ENCODE data around the gene SC5D.

SC5D gene

GRCh38 chr11:121328176-121328966 lies 35.8 kb downstream of the SC5D start:
- H3K4me3 ChIP-seq (ENCODE audit: low read depth in 1 of 2, low read length in 2 of 2): no peak overlapping the region
- no peak overlapping the region for H3K27ac ChIP-seq (ENCODE audit: low read depth, low read length)
- no peaks in the 10 kb centered on the region for H3K36me3 ChIP-seq (ENCODE audit: control insufficient read depth in 1 of 2, insufficient read depth in 2 of 2, low read length in 2 of 2)
- peaks cover 8 to 10% of the 10 kb centered on the region in 2 donors for H3K4me1 ChIP-seq (ENCODE audit: control insufficient read depth in 1 of 2, insufficient read depth in 2 of 2, low read length in 2 of 2)
- no peaks in the 10 kb centered on the region for H3K27me3 ChIP-seq (ENCODE audit: control insufficient read depth in 1 of 2, insufficient read depth in 2 of 2, low read length in 2 of 2)
- H3K9ac ChIP-seq (ENCODE audit: low read depth in 1 of 2, low read length in 2 of 2): no peak overlapping the region
- no peaks in the 10 kb centered on the region for H3K9me3 ChIP-seq (ENCODE audit: control insufficient read depth in 1 of 2, low read length in 2 of 2)

DNA sequence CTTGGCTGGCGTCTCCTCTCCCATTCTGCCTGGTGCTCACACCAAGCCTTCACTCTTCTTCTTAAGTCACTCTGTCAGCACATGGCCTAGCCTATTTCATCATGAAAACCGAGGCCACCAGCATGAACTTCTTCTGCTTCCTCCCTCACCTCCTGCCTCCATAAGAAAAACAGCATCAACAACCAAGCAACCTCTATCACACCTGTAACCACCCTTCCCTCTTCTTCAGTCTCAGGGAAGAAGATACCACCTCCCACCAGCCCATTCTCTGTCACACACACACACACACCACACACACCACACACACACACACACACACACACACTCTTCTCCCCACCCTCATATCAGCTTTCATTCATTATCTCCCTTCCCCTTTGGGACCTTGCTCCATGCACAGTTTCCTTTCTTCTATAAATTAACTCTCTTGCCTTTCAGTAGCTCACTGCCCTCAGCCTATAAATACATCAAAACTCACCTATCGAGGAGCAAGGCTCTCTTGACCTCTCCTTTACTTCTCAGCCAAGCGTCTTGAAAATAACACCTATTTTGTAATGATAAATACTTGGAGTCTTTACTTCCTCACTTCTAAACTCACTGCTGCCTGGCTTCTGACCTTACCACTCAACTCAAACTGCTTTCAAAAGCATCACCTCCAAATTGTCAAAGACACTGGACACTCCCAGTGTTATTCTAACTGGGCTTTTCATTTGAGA lies 36.6 kb downstream of the SC5D start:
- no peaks in the 10 kb centered on the region for H3K36me3 ChIP-seq (ENCODE audit: control insufficient read depth in 1 of 2, insufficient read depth in 2 of 2, low read length in 2 of 2)

GRCh38 chr11:121329781-121330395 lies 37.3 kb downstream of the SC5D start:
- no peak overlapping the region for H3K4me3 ChIP-seq (ENCODE audit: low read depth in 1 of 2, low read length in 2 of 2)
- no peak overlapping the region for H3K27ac ChIP-seq (ENCODE audit: low read depth, low read length)
- H3K36me3 ChIP-seq (ENCODE audit: control insufficient read depth in 1 of 2, insufficient read depth in 2 of 2, low read length in 2 of 2): no peaks in the 10 kb centered on the region
- H3K9ac ChIP-seq (ENCODE audit: low read depth in 1 of 2, low read length in 2 of 2): no peak overlapping the region
- no peaks in the 10 kb centered on the region for H3K27me3 ChIP-seq (ENCODE audit: control insufficient read depth in 1 of 2, insufficient read depth in 2 of 2, low read length in 2 of 2)
- H3K9me3 ChIP-seq (ENCODE audit: control insufficient read depth in 1 of 2, low read length in 2 of 2): no peaks in the 10 kb centered on the region
- H3K4me1 ChIP-seq (ENCODE audit: control insufficient read depth in 1 of 2, insufficient read depth in 2 of 2, low read length in 2 of 2): peaks cover 8 to 10% of the 10 kb centered on the region in 2 donors

More for the DNA sequence above, 36.6 kb downstream of the SC5D start:
- Histone ChIP-seq H3K9me3 (ENCODE audit: control insufficient read depth in 1 of 2, low read length in 2 of 2) (no peaks in the 10 kb centered on the region), H3K27ac (ENCODE audit: low read depth, low read length) (no peak overlapping the region), H3K9ac (ENCODE audit: low read depth in 1 of 2, low read length in 2 of 2) (no peak overlapping the region), H3K27me3 (ENCODE audit: control insufficient read depth in 1 of 2, insufficient read depth in 2 of 2, low read length in 2 of 2) (no peaks in the 10 kb centered on the region), H3K4me1 (ENCODE audit: control insufficient read depth in 1 of 2, insufficient read depth in 2 of 2, low read length in 2 of 2) (peaks cover 8 to 10% of the 10 kb centered on the region in 2 donors), H3K4me3 (ENCODE audit: low read depth in 1 of 2, low read length in 2 of 2) (no peak overlapping the region)

DNA sequence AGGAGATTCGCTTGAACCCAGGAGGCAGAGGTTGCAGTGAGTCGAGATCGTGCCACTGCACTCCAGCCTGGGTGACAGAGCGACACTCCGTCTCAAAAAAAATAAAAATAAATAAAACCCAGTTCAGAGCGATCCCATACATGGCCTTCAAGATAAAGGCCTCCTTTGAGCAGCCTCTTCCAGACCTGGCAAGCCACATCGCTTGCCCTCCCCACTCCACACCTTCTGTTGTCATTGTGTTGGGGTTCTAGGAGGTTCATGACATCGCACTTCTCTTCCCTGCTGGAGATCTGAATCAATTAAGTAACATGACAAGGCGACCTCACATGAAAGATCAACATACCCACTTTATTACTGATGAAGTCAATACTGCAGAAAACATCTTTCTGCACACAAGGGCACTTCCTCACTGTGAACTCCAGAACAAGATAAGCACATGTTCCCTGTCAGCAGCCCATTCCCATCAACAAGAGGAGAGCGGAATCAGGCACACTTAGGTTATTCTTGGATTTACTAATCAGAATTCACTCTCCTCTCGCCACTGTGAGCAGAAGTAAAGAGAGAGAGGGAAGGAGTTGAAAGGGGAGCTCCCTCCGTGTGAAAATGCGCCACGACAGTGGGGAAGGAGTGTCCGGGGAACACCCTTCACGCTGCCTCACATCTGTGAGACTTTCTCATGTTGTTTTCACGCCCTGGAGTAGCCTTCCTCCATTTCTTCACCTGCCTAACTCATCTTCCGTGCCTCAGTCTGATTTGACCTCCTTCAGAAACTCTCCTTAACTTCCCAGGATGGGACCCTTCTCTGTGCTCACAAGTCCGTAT lies 38.3 kb downstream of the SC5D start:
- Histone ChIP-seq H3K4me1 (ENCODE audit: control insufficient read depth in 1 of 2, insufficient read depth in 2 of 2, low read length in 2 of 2) (peaks cover 8 to 10% of the 10 kb centered on the region in 2 donors), H3K4me3 (ENCODE audit: low read depth in 1 of 2, low read length in 2 of 2) (no peak overlapping the region), H3K27ac (ENCODE audit: low read depth, low read length) (no peak overlapping the region), H3K27me3 (ENCODE audit: control insufficient read depth in 1 of 2, insufficient read depth in 2 of 2, low read length in 2 of 2) (no peaks in the 10 kb centered on the region), H3K9ac (ENCODE audit: low read depth in 1 of 2, low read length in 2 of 2) (no peak overlapping the region), H3K36me3 (ENCODE audit: control insufficient read depth in 1 of 2, insufficient read depth in 2 of 2, low read length in 2 of 2) (no peaks in the 10 kb centered on the region), H3K9me3 (ENCODE audit: control insufficient read depth in 1 of 2, low read length in 2 of 2) (no peaks in the 10 kb centered on the region)

- no peaks in the 10 kb centered on the region for H3K27me3 ChIP-seq (ENCODE audit: control insufficient read depth in 1 of 2, insufficient read depth in 2 of 2, low read length in 2 of 2)
- H3K4me1 ChIP-seq (ENCODE audit: control insufficient read depth in 1 of 2, insufficient read depth in 2 of 2, low read length in 2 of 2): no peaks in the 10 kb centered on the region
- no peaks in the 10 kb centered on the region for H3K9me3 ChIP-seq (ENCODE audit: control insufficient read depth in 1 of 2, low read length in 2 of 2)
- H3K4me3 ChIP-seq (ENCODE audit: low read depth in 1 of 2, low read length in 2 of 2): no peak overlapping the region
- H3K36me3 ChIP-seq (ENCODE audit: control insufficient read depth in 1 of 2, insufficient read depth in 2 of 2, low read length in 2 of 2): no peaks in the 10 kb centered on the region
- H3K9ac ChIP-seq (ENCODE audit: low read depth in 1 of 2, low read length in 2 of 2): no peak overlapping the region
- no peak overlapping the region for H3K27ac ChIP-seq (ENCODE audit: low read depth, low read length)
These were observed 42.6 kb downstream of the SC5D start for GRCh38 chr11:121334973-121335710.

DNA sequence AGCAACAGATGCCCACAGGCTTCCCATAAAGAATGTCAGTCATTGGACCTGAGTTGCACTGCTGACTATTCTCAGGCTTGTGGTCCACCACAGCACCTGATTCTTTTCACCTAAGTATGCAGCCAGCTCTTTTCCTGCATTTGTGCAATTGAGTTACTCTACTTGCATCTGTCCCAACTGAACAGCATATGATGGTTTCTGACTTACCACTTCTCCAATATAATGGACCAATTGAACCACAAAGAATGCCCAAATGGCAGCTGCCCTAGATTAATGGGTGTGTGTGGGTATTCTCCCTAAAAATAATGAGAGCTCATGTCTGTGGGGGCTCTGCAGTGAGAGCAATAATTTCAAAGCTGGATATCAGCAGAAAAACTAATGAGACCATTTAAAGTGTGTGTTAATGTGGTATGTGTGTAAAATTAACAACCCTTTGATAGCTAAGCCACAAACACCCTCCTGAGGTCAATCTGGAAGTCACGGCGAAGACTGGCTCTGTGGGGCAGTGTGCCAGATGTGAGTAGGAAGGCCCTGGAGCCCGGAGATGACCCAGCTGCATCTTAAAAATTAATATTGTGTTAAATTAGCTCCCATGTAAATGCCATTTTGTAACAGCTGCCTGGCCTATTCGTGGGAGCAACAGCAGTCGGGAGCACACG lies 43.8 kb downstream of the SC5D start:
- no peaks in the 10 kb centered on the region for H3K36me3 ChIP-seq (ENCODE audit: control insufficient read depth in 1 of 2, insufficient read depth in 2 of 2, low read length in 2 of 2)
- H3K27ac ChIP-seq (ENCODE audit: low read depth, low read length): no peak overlapping the region
- no peak overlapping the region for H3K4me3 ChIP-seq (ENCODE audit: low read depth in 1 of 2, low read length in 2 of 2)
- no peaks in the 10 kb centered on the region for H3K4me1 ChIP-seq (ENCODE audit: control insufficient read depth in 1 of 2, insufficient read depth in 2 of 2, low read length in 2 of 2)
- H3K27me3 ChIP-seq (ENCODE audit: control insufficient read depth in 1 of 2, insufficient read depth in 2 of 2, low read length in 2 of 2): no peaks in the 10 kb centered on the region
- no peak overlapping the region for H3K9ac ChIP-seq (ENCODE audit: low read depth in 1 of 2, low read length in 2 of 2)
- H3K9me3 ChIP-seq (ENCODE audit: control insufficient read depth in 1 of 2, low read length in 2 of 2): no peaks in the 10 kb centered on the region

- H3K9ac ChIP-seq (ENCODE audit: low read depth in 1 of 2, low read length in 2 of 2): no peak overlapping the region
- no peak overlapping the region for H3K27ac ChIP-seq (ENCODE audit: low read depth, low read length)
These were observed 44.5 kb downstream of the SC5D start for GRCh38 chr11:121337078-121337477.

DNA sequence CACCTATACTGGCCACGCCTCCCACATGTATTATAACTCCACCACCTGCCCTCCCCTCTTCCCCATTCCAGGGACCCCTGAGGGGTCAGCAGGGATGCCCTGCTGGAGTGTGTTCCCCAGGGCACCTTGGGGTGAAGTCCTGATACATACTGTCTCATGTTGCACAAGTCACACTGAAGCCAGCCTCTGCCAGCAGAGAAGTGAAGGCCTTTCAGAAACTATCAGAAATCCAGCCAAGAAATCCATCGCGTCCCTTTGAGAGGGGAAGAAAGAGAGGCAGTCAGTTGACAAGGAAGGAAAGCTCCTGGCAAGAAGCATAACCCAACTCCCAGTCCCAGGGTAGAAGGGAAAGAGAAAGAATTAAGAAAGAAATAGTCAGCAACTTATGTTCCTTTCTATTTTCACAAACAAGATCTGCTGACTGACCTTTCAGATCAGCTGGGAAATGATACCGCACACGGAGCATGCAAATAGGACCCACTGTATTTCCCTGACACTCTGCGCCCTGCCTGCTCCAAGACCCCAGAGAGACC lies 45.2 kb downstream of the SC5D start:
- no peak overlapping the region for H3K4me3 ChIP-seq (ENCODE audit: low read depth in 1 of 2, low read length in 2 of 2)
- no peaks in the 10 kb centered on the region for H3K4me1 ChIP-seq (ENCODE audit: control insufficient read depth in 1 of 2, insufficient read depth in 2 of 2, low read length in 2 of 2)
- H3K9me3 ChIP-seq (ENCODE audit: control insufficient read depth in 1 of 2, low read length in 2 of 2): no peaks in the 10 kb centered on the region
- no peaks in the 10 kb centered on the region for H3K36me3 ChIP-seq (ENCODE audit: control insufficient read depth in 1 of 2, insufficient read depth in 2 of 2, low read length in 2 of 2)
- no peaks in the 10 kb centered on the region for H3K27me3 ChIP-seq (ENCODE audit: control insufficient read depth in 1 of 2, insufficient read depth in 2 of 2, low read length in 2 of 2)
- H3K9ac ChIP-seq (ENCODE audit: low read depth in 1 of 2, low read length in 2 of 2): no peak overlapping the region
- H3K27ac ChIP-seq (ENCODE audit: low read depth, low read length): no peak overlapping the region

More at GRCh38 chr11:121337078-121337477, 44.5 kb downstream of the SC5D start:
- Histone ChIP-seq H3K27me3 (ENCODE audit: control insufficient read depth in 1 of 2, insufficient read depth in 2 of 2, low read length in 2 of 2) (no peaks in the 10 kb centered on the region), H3K36me3 (ENCODE audit: control insufficient read depth in 1 of 2, insufficient read depth in 2 of 2, low read length in 2 of 2) (no peaks in the 10 kb centered on the region), H3K4me3 (ENCODE audit: low read depth in 1 of 2, low read length in 2 of 2) (no peak overlapping the region), H3K4me1 (ENCODE audit: control insufficient read depth in 1 of 2, insufficient read depth in 2 of 2, low read length in 2 of 2) (no peaks in the 10 kb centered on the region), H3K9me3 (ENCODE audit: control insufficient read depth in 1 of 2, low read length in 2 of 2) (no peaks in the 10 kb centered on the region)

- H3K27me3 ChIP-seq (ENCODE audit: control insufficient read depth in 1 of 2, insufficient read depth in 2 of 2, low read length in 2 of 2): no peaks in the 10 kb centered on the region
- no peaks in the 10 kb centered on the region for H3K9me3 ChIP-seq (ENCODE audit: control insufficient read depth in 1 of 2, low read length in 2 of 2)
- no peak overlapping the region for H3K27ac ChIP-seq (ENCODE audit: low read depth, low read length)
- no peaks in the 10 kb centered on the region for H3K36me3 ChIP-seq (ENCODE audit: control insufficient read depth in 1 of 2, insufficient read depth in 2 of 2, low read length in 2 of 2)
- H3K9ac ChIP-seq (ENCODE audit: low read depth in 1 of 2, low read length in 2 of 2): no peak overlapping the region
- no peaks in the 10 kb centered on the region for H3K4me1 ChIP-seq (ENCODE audit: control insufficient read depth in 1 of 2, insufficient read depth in 2 of 2, low read length in 2 of 2)
- no peak overlapping the region for H3K4me3 ChIP-seq (ENCODE audit: low read depth in 1 of 2, low read length in 2 of 2)
These were observed 46.0 kb downstream of the SC5D start for GRCh38 chr11:121338536-121338935.
